SK-N-MC (cell line): ENCODE data around the gene COL18A1.

ENCODE experiments used
- EZH2 ChIP-seq: fragments of 200-600 bp; sonication (generic); IDR thresholded peaks from one replicate; pipeline ENCODE4 v1.6.1; 2017; ENCODE audit warnings: antibody characterized with exemption
- FOXP2 ChIP-seq: optimal IDR thresholded peaks from 2 replicates; pipeline ENCODE3; 2011; ENCODE audit warnings: mild to moderate bottlenecking, moderate library complexity; ENCODE audit not compliant: insufficient read depth; ENCODE audit errors: extremely low read length, control extremely low read depth
- POLR2AphosphoS5 ChIP-seq: IDR thresholded peaks from 2 replicates; pipeline ENCODE4 v1.6.1; 2012; ENCODE audit warnings: mild to moderate bottlenecking, low read depth, low read length, borderline replicate concordance

DNA sequence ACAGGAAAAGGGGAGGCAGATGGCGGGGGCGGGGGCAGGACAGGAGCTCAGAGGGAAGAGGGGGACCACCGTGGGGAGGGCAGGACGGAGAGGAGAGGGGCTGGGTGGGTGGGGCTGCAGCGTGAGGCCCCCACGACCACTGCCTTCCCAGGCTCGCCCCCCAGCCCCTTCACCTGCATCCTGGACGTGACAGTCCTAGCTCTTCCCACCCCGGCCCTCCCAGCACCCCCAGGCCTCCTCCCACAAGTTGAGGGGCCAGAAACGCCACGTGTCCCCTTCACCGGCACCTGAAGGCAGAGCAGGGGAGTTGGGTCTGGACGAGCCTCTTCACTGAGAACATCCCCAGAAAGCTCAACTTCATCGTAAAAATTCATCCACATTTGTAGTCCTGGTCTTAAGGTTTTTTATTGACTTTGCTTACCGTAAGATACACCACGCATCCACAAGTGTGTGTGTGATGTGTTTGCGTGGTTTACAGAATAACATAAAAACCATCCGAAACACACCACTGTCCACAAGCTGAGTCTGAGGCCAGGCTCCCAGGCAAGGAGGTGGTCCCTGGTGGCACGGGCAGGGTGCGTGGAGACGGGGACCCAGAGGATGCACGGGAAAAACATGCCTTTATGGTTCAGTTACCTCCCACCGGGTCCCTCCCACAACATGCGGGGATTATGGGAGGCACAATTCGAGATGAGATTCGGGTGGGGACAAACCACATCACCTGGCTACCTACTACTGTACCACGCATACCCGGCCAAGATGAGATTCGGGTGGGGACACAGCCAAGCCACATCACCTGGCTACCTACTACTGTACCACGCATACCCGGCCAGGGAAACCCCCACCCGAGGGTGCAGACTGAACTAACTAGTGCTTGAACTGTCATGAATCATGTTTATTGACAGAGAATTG lies 13.9 kb upstream of the COL18A1 start:
- TF ChIP-seq FOXP2 (no peak), POLR2AphosphoS5 (no peak), EZH2 (no peak)
